Activated naive CD4-positive, alpha-beta T cell treated with anti-CD3 and anti-CD28 coated beads, Interleukin-2, amount 50 U/mL, for 72 hours (primary cell): ENCODE measurements around the gene MOAP1. TPM values are rescaled to one million over a fixed set of nuclear protein-coding genes. Genes with fewer than 3 reads are reported as not detected.

Experiments
- ATAC-seq, 2 donors: fragments of 150-1000 bp; cut with Tn5 transposase; 2 replicates each; pipeline ENCODE4 v1.10.0; 2021; ENCODE audit warnings: mild to moderate bottlenecking in 2 of 2, moderate library complexity in 2 of 2
- DNase-seq, 2 donors: peaks; one replicate each; pipeline ENCODE4 v3.0.0; 2021 to 2022; ENCODE audit warnings: low spot score in 2 of 2
- H3K27ac Mint-ChIP-seq, 2 donors: one replicate each; pipeline ENCODE4 v1.8.0; 2022; ENCODE audit warnings: mild to moderate bottlenecking in 2 of 2, mixed read lengths in 2 of 2
- H3K36me3 Mint-ChIP-seq, 2 donors: one replicate each; pipeline ENCODE4 v1.8.0; 2022; ENCODE audit warnings: mixed read lengths in 2 of 2
- H3K9me3 Mint-ChIP-seq, 2 donors: one replicate each; pipeline ENCODE4 v1.8.0; 2022; ENCODE audit warnings: mixed read lengths in 2 of 2
- total RNA-seq, 2 donors: library from RNA; stranded (reverse); gene quantifications; one replicate each; pipeline ENCODE4 v1.2.3, GENCODE V29; 2022

MOAP1 gene
- total RNA-seq, 2 donors from 2014 or later = 14.9 to 19.8 TPM

GRCh38 chr14:93132472-93133065 lies 52.1 kb downstream of the MOAP1 start:
- DNase-seq (no peak), ATAC-seq (peak; percentile 41 to 59)
- Mint-ChIP-seq H3K9me3 (no peaks in the 10 kb centered on the region), H3K36me3 (no peaks in the 10 kb centered on the region), H3K27ac (no peak overlapping the region)

Other genes starting within 250 kb of the MOAP1 start
- 10 to 100 TPM; 15.2 to 33.2 TPM for gene ITPK1, start 69.0 kb downstream of the MOAP1 start, total RNA-seq
- 10 to 100 TPM; 10.1 to 10.5 TPM for gene LYSET, start 420 bp upstream of the MOAP1 start, total RNA-seq
- 10 to 100 TPM in 1 of 2 donors, 1 to 10 TPM in 1; 4.1 to 13.8 TPM for gene GON7, start 22.2 kb upstream of the MOAP1 start, total RNA-seq
- gene UBR7, start 22.4 kb upstream of the MOAP1 start, total RNA-seq = 10 to 100 TPM; 35.4 to 75.8 TPM
- gene BTBD7, start 148.1 kb upstream of the MOAP1 start, total RNA-seq = 10 to 100 TPM in 1 of 2 donors, 1 to 10 TPM in 1; 9.7 to 16.5 TPM
- gene COX8C, start 162.3 kb upstream of the MOAP1 start, total RNA-seq = not detected
- under 1 TPM in 1 of 2 donors, not detected in 1; 0.02 TPM for gene UNC79, start 246.0 kb upstream of the MOAP1 start, total RNA-seq